ENCODE data around the gene SMYD3. TPM values are rescaled to one million over a fixed set of nuclear protein-coding genes. Genes with fewer than 3 reads are reported as not detected.

The SMYD3 gene
- total RNA-seq, 1 experiment from 2014 or later = 25.5 TPM

GRCh38 chr1:246048693-246049092 is 458.4 kb downstream of the SMYD3 start:
- Histone ChIP-seq H2BK20ac (ENCODE audit: low read depth, low read length, poor library complexity, severe bottlenecking) (no peak overlapping the region), H3K4me1 (ENCODE audit: insufficient read depth, low read length) (no peaks in the 10 kb centered on the region), H3K4ac (ENCODE audit: low read depth, low read length) (no peak overlapping the region), H3K9ac (ENCODE audit: extremely low read depth, insufficient read length, low read length) (no peak overlapping the region), H3K4me2 (ENCODE audit: insufficient read depth, insufficient read length, low read length) (no peak overlapping the region), H2BK12ac (ENCODE audit: insufficient read length, low read depth, low read length) (no peak overlapping the region), H3K23ac (ENCODE audit: insufficient read length, low read depth, low read length) (no peak overlapping the region), H4K91ac (ENCODE audit: insufficient read length, low read depth, low read length) (no peak overlapping the region), H2AFZ (ENCODE audit: low read length) (no peak overlapping the region), H3K79me2 (ENCODE audit: insufficient read depth, low read length) (no peaks in the 10 kb centered on the region), H3K79me1 (ENCODE audit: insufficient read depth, low read depth, low read length, poor library complexity, severe bottlenecking) (no peaks in the 10 kb centered on the region), H2BK15ac (ENCODE audit: low read depth, low read length) (no peak overlapping the region), H2BK5ac (ENCODE audit: insufficient read length, low read length) (no peak overlapping the region), H2AK5ac (ENCODE audit: insufficient read length, low read length) (no peak overlapping the region), H2BK120ac (ENCODE audit: low read depth, low read length, poor library complexity, severe bottlenecking) (no peak overlapping the region), H3K9me3 (ENCODE audit: control insufficient read depth, low read depth, low read length) (no peaks in the 10 kb centered on the region), H3K27me3 (ENCODE audit: insufficient read depth, low read length) (no peaks in the 10 kb centered on the region), H3K56ac (ENCODE audit: insufficient read length, low read depth, low read length) (no peak overlapping the region), H3T11ph (ENCODE audit: low read length) (no peak overlapping the region), H3K18ac (ENCODE audit: insufficient read length, low read depth, low read length) (no peak overlapping the region), H3K14ac (ENCODE audit: insufficient read depth, low read length) (no peak overlapping the region), H4K20me1 (ENCODE audit: control insufficient read depth, insufficient read depth, insufficient read length) (no peaks in the 10 kb centered on the region), H4K8ac (replicated peaks; ENCODE audit: insufficient read length, low read depth, low read length) (no peak overlapping the region), H3K23me2 (ENCODE audit: insufficient read length, low read depth, low read length, poor library complexity, severe bottlenecking) (no peaks in the 10 kb centered on the region), H4K5ac (ENCODE audit: insufficient read length, low read depth, low read length) (no peak overlapping the region), H3K27ac (ENCODE audit: insufficient read length, low read depth, low read length) (no peak overlapping the region)
- Mint-ChIP-seq H3K4me3 (no peak overlapping the region), H3K27ac (no peak overlapping the region), H3K9me3 (peaks cover 2 to 8% of the 10 kb centered on the region in 2 experiments; a peak in 3 of 5 replicates), H3K4me1 (peaks cover 7% of the 10 kb centered on the region in 2 experiments; a peak in 3 of 4 replicates), H3K27me3 (ENCODE audit: low read depth) (no peaks in the 10 kb centered on the region; the same call in 1 of the 2 replicates), H3K36me3 (ENCODE audit: insufficient read depth in 1 of 3, low read depth in 3 of 3) (peaks cover 0 to under 1% (median 0%) of the 10 kb centered on the region in 3 experiments; a peak in 1 of 7 replicates)
- no CpG with 5 or more reads among the region's 5 CpGs for WGBS (ENCODE audit: extremely low coverage, insufficient read length, low lambda C conversion rate)
- TF ChIP-seq CTCF (conservative IDR thresholded peaks at IDR 0.05) = no peak
- DNase-seq = no peak

All from H9 (cell line).